Hepatocyte (in vitro differentiated cells): ENCODE results near the gene CFAP73. TPM values are rescaled to one million over a fixed set of nuclear protein-coding genes. Genes with fewer than 3 reads are reported as not detected.

Source experiments
- DNase-seq: peaks from one replicate; pipeline ENCODE4 v3.0.0-alpha.2; 2016; ENCODE audit warnings: low spot score
- H2AFZ ChIP-seq: fragments of 200-600 bp; sonication (generic); 2 replicates; pipeline ENCODE4 v1.6.0; 2016; ENCODE audit warnings: antibody characterized with exemption, mild to moderate bottlenecking
- H3K27ac ChIP-seq: fragments of 200-600 bp; sonication (generic); 2 replicates; pipeline ENCODE4 v1.5.1; 2016; ENCODE audit warnings: mild to moderate bottlenecking
- H3K27me3 ChIP-seq: fragments of 200-600 bp; sonication (generic); 2 replicates; pipeline ENCODE4 v1.6.1; 2016
- H3K36me3 ChIP-seq: fragments of 200-600 bp; sonication (generic); replicated peaks from 2 replicates; pipeline ENCODE4 v1.5.1; 2016; ENCODE audit warnings: low read depth; ENCODE audit not compliant: insufficient read depth
- H3K4me1 ChIP-seq: fragments of 200-600 bp; sonication (generic); 2 replicates; pipeline ENCODE4 v1.5.1; 2016; ENCODE audit warnings: mild to moderate bottlenecking, moderate library complexity; ENCODE audit not compliant: insufficient read depth
- H3K4me2 ChIP-seq: fragments of 200-600 bp; sonication (generic); 2 replicates; pipeline ENCODE4 v1.6.0; 2016
- H3K4me3 ChIP-seq: fragments of 200-600 bp; sonication (generic); 2 replicates; pipeline ENCODE4 v1.5.1; 2016; ENCODE audit warnings: mild to moderate bottlenecking
- H3K79me2 ChIP-seq: fragments of 200-600 bp; sonication (generic); 2 replicates; pipeline ENCODE4 v1.6.0; 2017; ENCODE audit warnings: mild to moderate bottlenecking
- H3K9me2 ChIP-seq: fragments of 200-600 bp; sonication (generic); replicated peaks from 2 replicates; pipeline ENCODE4 v1.6.0; 2017; ENCODE audit warnings: mild to moderate bottlenecking; ENCODE audit not compliant: insufficient read depth
- H3K9me3 ChIP-seq: fragments of 200-600 bp; sonication (generic); 2 replicates; pipeline ENCODE4 v1.5.1; 2016; ENCODE audit warnings: low read depth, mild to moderate bottlenecking
- H4K20me1 ChIP-seq: fragments of 200-600 bp; sonication (generic); 2 replicates; pipeline ENCODE4 v1.6.0; 2016; ENCODE audit warnings: mild to moderate bottlenecking; ENCODE audit not compliant: insufficient read depth, poor library complexity, severe bottlenecking
- EZH2 ChIP-seq: fragments of 200-600 bp; sonication (generic); IDR thresholded peaks from 2 replicates; pipeline ENCODE4 v1.6.1; 2016; ENCODE audit warnings: antibody characterized with exemption, mild to moderate bottlenecking, borderline replicate concordance
- EZH2phosphoT487 ChIP-seq: fragments of 200-600 bp; sonication (generic); IDR thresholded peaks from one replicate; pipeline ENCODE4 v1.6.1; 2018; ENCODE audit warnings: antibody characterized with exemption, mild to moderate bottlenecking, low read depth, moderate library complexity; ENCODE audit not compliant: unreplicated experiment, severe bottlenecking
- WGBS: methylation state at CpG from one replicate; pipeline ENCODE4 v1.1.6; 2016; ENCODE audit warnings: low lambda C conversion rate; ENCODE audit errors: missing lambda C conversion rate; 5-methylcytosine and 5-hydroxymethylcytosine counted together
- polyA plus RNA-seq: library from polyadenylated mRNA; unstranded; fragments of >200 nt; fragmentation: Nextera tagmentation; extraction: Ambion mirVana; gene quantifications from 2 replicates; pipeline ENCODE4 v1.2.1, GENCODE V29; 2016
- total RNA-seq: library from RNA; depleted of rRNA; stranded (reverse); fragments of >200 nt; gene quantifications from 2 replicates; pipeline ENCODE4 v1.2.3, GENCODE V29; 2014
- TF ChIP-seq, protein P1 (sequence below): fragments of 200-600 bp; sonication (generic); IDR thresholded peaks from 2 replicates; pipeline ENCODE4 v1.5.1; 2016; ENCODE audit warnings: antibody characterized with exemption, mild to moderate bottlenecking; ENCODE audit not compliant: poor library complexity

Gene CFAP73
- total and polyA plus RNA-seq, 2 experiments from 2014 or later, result not detected

DNA sequence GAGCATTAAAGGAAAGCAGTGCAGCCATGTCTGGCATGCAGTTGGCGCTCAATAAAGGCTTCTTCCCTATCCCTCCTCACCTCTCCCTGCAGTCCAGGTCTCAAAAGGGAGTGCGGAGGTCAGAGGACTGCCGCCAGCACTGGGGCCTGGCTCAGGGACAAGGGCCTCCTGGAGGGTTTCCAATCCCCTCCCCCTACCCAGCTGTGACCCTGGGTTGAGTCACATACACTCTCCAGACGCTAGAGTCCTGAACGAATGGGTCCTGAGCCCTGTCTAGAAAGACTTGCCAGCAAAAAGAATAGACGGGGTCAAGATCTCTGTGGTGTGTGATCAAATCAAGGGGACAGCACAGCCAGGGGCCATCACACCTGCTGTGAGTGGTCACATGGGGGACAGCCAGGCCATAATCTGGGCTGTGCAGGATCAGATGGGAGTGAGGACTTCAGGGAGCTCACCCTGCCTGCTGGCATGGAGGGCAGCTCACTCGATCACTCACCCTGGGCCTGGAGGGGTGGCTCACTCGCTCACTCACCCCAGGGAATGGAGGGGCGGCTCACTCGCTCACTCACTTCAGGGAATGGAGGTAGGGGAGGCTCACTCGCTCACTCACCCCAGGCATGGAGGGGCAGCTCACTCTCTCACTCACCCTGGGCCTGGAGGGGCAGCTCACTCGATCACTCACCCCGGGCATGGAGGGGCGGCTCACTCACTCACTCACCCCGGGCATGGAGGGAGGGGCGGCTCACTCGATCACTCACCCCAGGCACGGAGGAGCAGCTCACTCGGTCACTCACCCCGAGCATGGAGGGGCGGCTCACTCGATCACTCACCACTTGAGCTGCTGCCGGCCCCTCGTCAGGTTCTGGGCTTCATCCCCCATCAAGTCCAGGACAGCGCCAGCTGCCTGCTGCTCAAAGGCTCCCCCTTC lies 12.8 kb downstream of the CFAP73 start:
- Histone ChIP-seq H3K4me1 (no peaks in the 10 kb centered on the region), H4K20me1 (no peaks in the 10 kb centered on the region), H3K9me3 (no peaks in the 10 kb centered on the region), H2AFZ (no peak overlapping the region), H3K36me3 (no peaks in the 10 kb centered on the region), H3K27ac (no peak overlapping the region), H3K4me2 (no peak overlapping the region), H3K9me2 (no peaks in the 10 kb centered on the region), H3K27me3 (no peaks in the 10 kb centered on the region), H3K79me2 (no peaks in the 10 kb centered on the region), H3K4me3 (no peak overlapping the region)
- no peak for DNase-seq
- TF ChIP-seq, protein P1, sequence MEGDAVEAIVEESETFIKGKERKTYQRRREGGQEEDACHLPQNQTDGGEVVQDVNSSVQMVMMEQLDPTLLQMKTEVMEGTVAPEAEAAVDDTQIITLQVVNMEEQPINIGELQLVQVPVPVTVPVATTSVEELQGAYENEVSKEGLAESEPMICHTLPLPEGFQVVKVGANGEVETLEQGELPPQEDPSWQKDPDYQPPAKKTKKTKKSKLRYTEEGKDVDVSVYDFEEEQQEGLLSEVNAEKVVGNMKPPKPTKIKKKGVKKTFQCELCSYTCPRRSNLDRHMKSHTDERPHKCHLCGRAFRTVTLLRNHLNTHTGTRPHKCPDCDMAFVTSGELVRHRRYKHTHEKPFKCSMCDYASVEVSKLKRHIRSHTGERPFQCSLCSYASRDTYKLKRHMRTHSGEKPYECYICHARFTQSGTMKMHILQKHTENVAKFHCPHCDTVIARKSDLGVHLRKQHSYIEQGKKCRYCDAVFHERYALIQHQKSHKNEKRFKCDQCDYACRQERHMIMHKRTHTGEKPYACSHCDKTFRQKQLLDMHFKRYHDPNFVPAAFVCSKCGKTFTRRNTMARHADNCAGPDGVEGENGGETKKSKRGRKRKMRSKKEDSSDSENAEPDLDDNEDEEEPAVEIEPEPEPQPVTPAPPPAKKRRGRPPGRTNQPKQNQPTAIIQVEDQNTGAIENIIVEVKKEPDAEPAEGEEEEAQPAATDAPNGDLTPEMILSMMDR, result no peak
- TF ChIP-seq EZH2 (no peak), EZH2phosphoT487 (no peak)
- 87% methylated on average over 19 of the region's 25 CpGs for WGBS

DNA sequence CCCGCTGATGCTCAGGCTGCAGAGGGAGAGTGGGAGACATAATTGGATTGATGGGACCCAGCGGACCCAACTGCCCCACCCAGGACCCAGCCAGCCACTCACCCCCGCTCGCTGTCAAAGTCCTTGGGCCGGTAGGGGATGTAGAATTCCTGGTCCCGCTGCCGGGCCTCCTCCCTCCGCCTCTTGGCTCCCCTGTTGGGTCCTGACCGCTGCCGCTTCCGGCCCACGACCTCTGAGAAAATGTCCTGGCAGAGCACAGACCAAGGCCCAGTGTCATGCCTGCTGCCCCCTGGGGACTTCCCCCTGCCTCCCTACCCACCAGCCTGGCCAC lies 13.5 kb downstream of the CFAP73 start:
- DNase-seq, result no peak
- no peaks in the 10 kb centered on the region for H3K4me1 ChIP-seq
- no peak overlapping the region for H2AFZ ChIP-seq
- no peaks in the 10 kb centered on the region for H3K9me3 ChIP-seq
- no peaks in the 10 kb centered on the region for H3K27me3 ChIP-seq
- no peak overlapping the region for H3K4me3 ChIP-seq
- no peak overlapping the region for H3K4me2 ChIP-seq
- no peak overlapping the region for H3K27ac ChIP-seq
- no peaks in the 10 kb centered on the region for H3K36me3 ChIP-seq
- H4K20me1 ChIP-seq, result no peaks in the 10 kb centered on the region
- TF ChIP-seq EZH2 (no peak), EZH2phosphoT487 (no peak)
- TF ChIP-seq, protein P1, result no peak
- WGBS, result 97% methylated on average over 12 of the region's 12 CpGs
- no peaks in the 10 kb centered on the region for H3K79me2 ChIP-seq
- H3K9me2 ChIP-seq, result no peaks in the 10 kb centered on the region

DNA sequence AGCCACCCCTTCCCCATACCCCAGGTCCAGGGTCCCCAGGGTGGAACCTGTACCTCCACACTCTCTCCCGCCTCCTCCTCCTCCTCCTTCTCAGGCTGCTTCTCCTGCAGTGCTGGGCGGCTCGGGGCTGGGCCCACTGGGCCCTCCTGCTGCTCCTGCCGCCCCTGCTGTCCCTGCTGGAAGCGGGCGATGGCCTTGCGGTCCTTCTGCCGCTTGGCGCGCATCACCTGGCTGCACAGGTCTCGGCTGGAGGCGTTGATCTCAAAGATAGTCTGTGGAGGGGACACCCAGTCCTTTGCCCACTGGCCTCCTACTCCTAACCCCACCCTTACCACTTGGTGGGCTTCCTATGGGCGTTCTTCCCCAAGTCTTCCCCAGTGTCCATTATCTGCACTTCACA lies 14.5 kb downstream of the CFAP73 start:
- TF ChIP-seq, protein P1, result no peak
- TF ChIP-seq EZH2phosphoT487, result no peak
- TF ChIP-seq EZH2, result no peak
- Histone ChIP-seq H3K9me2 (no peaks in the 10 kb centered on the region), H2AFZ (no peak overlapping the region), H3K36me3 (no peaks in the 10 kb centered on the region), H3K27ac (no peak overlapping the region), H3K4me3 (no peak overlapping the region), H3K27me3 (no peaks in the 10 kb centered on the region), H3K4me2 (no peak overlapping the region), H4K20me1 (no peaks in the 10 kb centered on the region), H3K9me3 (no peaks in the 10 kb centered on the region), H3K4me1 (no peaks in the 10 kb centered on the region), H3K79me2 (no peaks in the 10 kb centered on the region)
- DNase-seq, result no peak
- WGBS, result 97% methylated on average over 13 of the region's 13 CpGs
